DND-41 (cell line): Measurements from ENCODE around the gene CCNL1.

ENCODE experiments used
- ATAC-seq: fragments of 200-7000 bp; cut with Tn5 transposase; 3 replicates; pipeline ENCODE4 v1.9.1; 2021; ENCODE audit warnings: low read depth; ENCODE audit not compliant: insufficient read depth
- DNase-seq: peaks from one replicate; pipeline ENCODE4 v3.0.0-alpha.2; 2020
- H2AFZ ChIP-seq: 2 replicates; pipeline ENCODE4 v1.6.0; 2012; ENCODE audit warnings: low read depth, low read length
- H3K27ac ChIP-seq: 2 replicates; pipeline ENCODE4 v1.5.1; 2012; ENCODE audit warnings: low read length, inconsistent platforms
- H3K27me3 ChIP-seq: fragments of 200-600 bp; sonication (generic); 2 replicates; pipeline ENCODE4 v1.6.0; 2012; ENCODE audit warnings: low read length, mild to moderate bottlenecking, inconsistent platforms; ENCODE audit not compliant: insufficient read depth, poor library complexity
- H3K36me3 ChIP-seq: 2 replicates; pipeline ENCODE4 v1.5.1; 2012; ENCODE audit warnings: low read length, inconsistent platforms; ENCODE audit not compliant: insufficient read depth
- H3K4me1 ChIP-seq: 2 replicates; pipeline ENCODE4 v1.5.1; 2012; ENCODE audit warnings: mild to moderate bottlenecking, low read length; ENCODE audit not compliant: insufficient read depth
- H3K4me2 ChIP-seq: 2 replicates; pipeline ENCODE4 v1.6.0; 2012; ENCODE audit warnings: mild to moderate bottlenecking, moderate library complexity, low read length, inconsistent platforms; ENCODE audit not compliant: insufficient read depth
- H3K4me3 ChIP-seq, 2 experiments: fragments of 200-600 bp in 1 of 2; shearing (Covaris generic) in 1 of 2; 2 replicates each; pipeline ENCODE4 v1.5.1; 2012 to 2016; ENCODE audit warnings: inconsistent platforms in 2 of 2, low read length in 2 of 2, mild to moderate bottlenecking in 2 of 2, low read depth in 1 of 2, moderate library complexity in 1 of 2
- H3K79me2 ChIP-seq: 2 replicates; pipeline ENCODE4 v1.6.0; 2012; ENCODE audit warnings: low read length, inconsistent platforms; ENCODE audit not compliant: insufficient read depth
- H3K9ac ChIP-seq: 2 replicates; pipeline ENCODE4 v1.6.0; 2012; ENCODE audit warnings: low read depth, mild to moderate bottlenecking, inconsistent platforms, low read length, moderate library complexity
- H3K9me3 ChIP-seq: 2 replicates; pipeline ENCODE4 v1.5.1; 2012; ENCODE audit warnings: low read length, moderate library complexity, mild to moderate bottlenecking, inconsistent platforms; ENCODE audit not compliant: insufficient read depth, severe bottlenecking
- H4K20me1 ChIP-seq: 2 replicates; pipeline ENCODE4 v1.6.0; 2012; ENCODE audit warnings: low read length; ENCODE audit not compliant: insufficient read depth
- EZH2 ChIP-seq: IDR thresholded peaks from 3 replicates; pipeline ENCODE4 v1.6.1; 2012; ENCODE audit warnings: borderline replicate concordance, low read depth, mild to moderate bottlenecking, moderate library complexity, low read length, inconsistent platforms; ENCODE audit not compliant: severe bottlenecking
- TF ChIP-seq, protein P1 (sequence below): IDR thresholded peaks from 2 replicates; pipeline ENCODE4 v1.5.1; 2012; ENCODE audit warnings: borderline replicate concordance, low read length, moderate library complexity, mild to moderate bottlenecking; ENCODE audit not compliant: poor library complexity, severe bottlenecking; ENCODE audit errors: extremely low read depth

CCNL1 gene

DNA sequence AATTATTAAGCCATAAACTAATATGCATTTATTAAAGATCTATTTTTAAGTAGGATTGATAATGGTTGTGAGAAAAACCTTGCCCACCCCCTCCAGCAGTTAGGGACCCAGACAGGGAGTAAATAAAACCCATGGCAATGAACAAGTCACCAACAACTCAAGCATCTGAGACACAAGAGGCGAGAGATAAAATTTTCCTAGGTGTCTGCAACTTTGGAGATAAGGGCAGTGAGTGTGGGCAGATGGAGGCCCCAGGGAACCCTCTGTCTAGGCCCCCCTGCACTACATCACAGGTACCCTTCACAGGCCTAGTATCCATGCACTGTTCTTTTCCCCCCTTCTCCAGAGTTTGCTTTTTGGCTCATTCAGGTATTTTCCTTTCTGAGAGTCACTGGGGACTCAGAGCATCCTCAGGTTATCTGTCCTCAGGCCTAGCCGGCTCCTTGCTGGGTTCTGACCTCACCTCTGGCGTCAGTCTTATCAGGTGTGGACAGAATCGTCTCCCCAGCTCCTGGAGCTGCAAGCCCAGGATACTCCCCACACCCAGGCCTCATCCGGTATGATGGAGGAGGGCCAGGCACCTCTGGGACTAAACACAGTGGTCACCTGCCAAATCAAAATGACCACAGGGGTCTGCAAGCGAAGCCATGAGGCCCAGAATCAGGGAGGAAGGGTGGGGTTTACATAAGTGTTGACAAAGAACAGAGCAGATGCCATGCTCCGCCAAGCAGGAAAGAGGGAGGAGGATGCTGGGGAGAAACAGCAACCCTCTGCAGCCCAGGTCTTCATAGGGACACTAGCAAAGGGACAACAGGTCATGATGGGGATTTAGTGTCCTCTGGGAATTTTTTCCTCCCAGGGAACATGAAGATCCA, 50.4 kb downstream of the CCNL1 start:
- no peak overlapping the region for H3K4me2 ChIP-seq
- H3K9me3 ChIP-seq, result no peaks in the 10 kb centered on the region
- ATAC-seq (no peak), DNase-seq (no peak)
- no peaks in the 10 kb centered on the region for H3K36me3 ChIP-seq
- no peak overlapping the region for H3K4me3 ChIP-seq
- H3K4me1 ChIP-seq, result no peaks in the 10 kb centered on the region
- H3K27me3 ChIP-seq, result peaks cover 13% of the 10 kb centered on the region
- H3K9ac ChIP-seq, result no peak overlapping the region
- no peaks in the 10 kb centered on the region for H4K20me1 ChIP-seq
- H3K27ac ChIP-seq, result no peak overlapping the region
- H3K79me2 ChIP-seq, result no peaks in the 10 kb centered on the region
- no peak overlapping the region for H2AFZ ChIP-seq
- TF ChIP-seq, protein P1, sequence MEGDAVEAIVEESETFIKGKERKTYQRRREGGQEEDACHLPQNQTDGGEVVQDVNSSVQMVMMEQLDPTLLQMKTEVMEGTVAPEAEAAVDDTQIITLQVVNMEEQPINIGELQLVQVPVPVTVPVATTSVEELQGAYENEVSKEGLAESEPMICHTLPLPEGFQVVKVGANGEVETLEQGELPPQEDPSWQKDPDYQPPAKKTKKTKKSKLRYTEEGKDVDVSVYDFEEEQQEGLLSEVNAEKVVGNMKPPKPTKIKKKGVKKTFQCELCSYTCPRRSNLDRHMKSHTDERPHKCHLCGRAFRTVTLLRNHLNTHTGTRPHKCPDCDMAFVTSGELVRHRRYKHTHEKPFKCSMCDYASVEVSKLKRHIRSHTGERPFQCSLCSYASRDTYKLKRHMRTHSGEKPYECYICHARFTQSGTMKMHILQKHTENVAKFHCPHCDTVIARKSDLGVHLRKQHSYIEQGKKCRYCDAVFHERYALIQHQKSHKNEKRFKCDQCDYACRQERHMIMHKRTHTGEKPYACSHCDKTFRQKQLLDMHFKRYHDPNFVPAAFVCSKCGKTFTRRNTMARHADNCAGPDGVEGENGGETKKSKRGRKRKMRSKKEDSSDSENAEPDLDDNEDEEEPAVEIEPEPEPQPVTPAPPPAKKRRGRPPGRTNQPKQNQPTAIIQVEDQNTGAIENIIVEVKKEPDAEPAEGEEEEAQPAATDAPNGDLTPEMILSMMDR, result no peak
- no peak for TF ChIP-seq EZH2

DNA sequence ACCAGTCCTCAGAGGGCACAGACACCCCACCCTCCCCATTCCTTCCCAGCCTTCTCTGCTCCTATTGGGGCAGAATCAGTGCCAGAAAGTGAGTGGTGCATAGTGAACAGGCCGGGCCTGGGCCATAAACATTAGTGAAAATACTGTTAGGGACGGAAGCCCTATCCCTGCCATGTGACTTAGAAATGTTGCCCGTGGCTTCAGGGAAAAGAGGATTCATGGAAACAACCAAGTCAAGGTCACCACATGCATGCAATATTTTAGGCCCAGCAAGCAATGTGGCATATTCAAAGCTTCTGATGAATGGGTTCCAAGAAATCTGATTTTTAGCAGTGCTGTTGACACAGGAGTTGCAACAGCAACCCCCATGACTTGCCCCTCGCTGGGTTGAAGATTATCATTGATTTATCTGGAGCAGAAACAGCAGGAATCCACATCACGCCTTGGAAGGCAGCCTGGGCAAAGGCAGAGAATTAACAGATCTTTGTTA, 52.3 kb downstream of the CCNL1 start:
- no peak overlapping the region for H3K4me2 ChIP-seq
- H3K4me3 ChIP-seq, result no peak overlapping the region
- H3K79me2 ChIP-seq, result no peaks in the 10 kb centered on the region
- H3K4me1 ChIP-seq, result no peaks in the 10 kb centered on the region
- H3K9me3 ChIP-seq, result no peaks in the 10 kb centered on the region
- no peak overlapping the region for H2AFZ ChIP-seq
- no peaks in the 10 kb centered on the region for H3K36me3 ChIP-seq
- ATAC-seq, result no peak
- peaks cover 4% of the 10 kb centered on the region for H3K27me3 ChIP-seq
- DNase-seq, result no peak
- H3K9ac ChIP-seq, result no peak overlapping the region
- no peaks in the 10 kb centered on the region for H4K20me1 ChIP-seq
- H3K27ac ChIP-seq, result no peak overlapping the region
- no peak for TF ChIP-seq EZH2

DNA sequence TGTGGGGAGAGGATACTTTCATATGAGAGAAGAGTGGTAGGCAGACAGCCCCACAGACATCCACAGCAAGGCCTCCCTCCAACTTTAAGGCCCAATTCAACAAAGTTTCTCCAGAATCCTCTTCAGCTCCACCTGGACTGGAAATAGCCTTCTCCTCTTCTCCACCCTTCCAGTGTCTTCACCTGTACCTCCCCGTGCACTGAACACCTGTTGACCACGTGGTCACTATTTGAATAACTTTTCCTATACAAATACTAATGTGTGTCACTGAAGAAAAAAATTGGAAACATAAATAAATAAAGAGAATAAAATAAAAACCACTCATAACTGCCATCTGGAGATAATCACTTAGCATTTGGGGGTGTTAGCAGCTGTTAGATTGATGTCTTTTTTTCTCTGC, 52.9 kb downstream of the CCNL1 start:
- H3K27ac ChIP-seq, result no peak overlapping the region
- DNase-seq, result no peak
- no peaks in the 10 kb centered on the region for H3K4me1 ChIP-seq
- H3K9ac ChIP-seq, result no peak overlapping the region
- H3K9me3 ChIP-seq, result no peaks in the 10 kb centered on the region
- H2AFZ ChIP-seq, result no peak overlapping the region
- no peaks in the 10 kb centered on the region for H4K20me1 ChIP-seq
- no peaks in the 10 kb centered on the region for H3K36me3 ChIP-seq
- TF ChIP-seq, protein P1, result no peak
- no peak for TF ChIP-seq EZH2
- H3K79me2 ChIP-seq, result no peaks in the 10 kb centered on the region
- no peak for ATAC-seq
- no peak overlapping the region for H3K4me2 ChIP-seq
- no peaks in the 10 kb centered on the region for H3K27me3 ChIP-seq
- no peak overlapping the region for H3K4me3 ChIP-seq

DNA sequence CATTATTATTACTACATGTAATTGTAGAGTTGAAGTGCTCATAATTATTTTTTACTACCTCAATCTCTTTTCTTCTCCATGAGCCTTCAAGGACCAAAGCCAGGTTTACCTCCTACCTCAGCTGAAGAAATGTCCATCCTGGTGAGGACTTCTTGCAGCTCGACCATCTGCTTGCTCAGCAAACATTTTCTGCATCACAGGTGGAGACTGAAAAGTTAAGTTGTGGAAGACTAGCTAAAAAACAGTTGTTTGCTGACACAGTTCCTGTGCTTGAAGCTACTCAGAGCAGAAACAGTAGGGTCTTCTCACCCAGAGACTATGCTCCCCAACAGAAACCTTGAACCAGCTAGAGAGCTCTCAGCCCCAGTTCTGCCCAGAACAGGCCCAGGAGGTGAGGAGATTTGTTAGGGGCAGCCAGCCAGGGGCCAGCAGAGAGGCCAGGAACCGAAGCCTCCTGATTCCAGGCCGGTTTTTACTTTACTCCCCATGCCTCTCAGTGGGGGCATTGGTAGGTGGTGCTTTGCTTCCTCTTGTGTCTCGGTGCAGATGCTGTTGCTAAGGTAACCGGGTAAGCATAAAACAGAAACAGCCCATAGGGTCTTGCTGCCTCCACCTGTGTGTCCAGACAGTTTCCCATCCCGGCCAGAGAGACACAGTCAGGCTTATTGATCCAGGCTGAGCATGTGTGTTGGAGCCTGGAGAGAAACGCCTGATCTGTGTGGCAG, 54.9 kb downstream of the CCNL1 start:
- no peak overlapping the region for H2AFZ ChIP-seq

More for the DNA sequence above, 54.9 kb downstream of the CCNL1 start:
- Histone ChIP-seq H4K20me1 (no peaks in the 10 kb centered on the region), H3K4me3 (no peak overlapping the region), H3K79me2 (no peaks in the 10 kb centered on the region), H3K36me3 (no peaks in the 10 kb centered on the region), H3K4me1 (no peaks in the 10 kb centered on the region), H3K27ac (no peak overlapping the region), H3K9me3 (no peaks in the 10 kb centered on the region), H3K27me3 (no peaks in the 10 kb centered on the region), H3K9ac (no peak overlapping the region), H3K4me2 (no peak overlapping the region)
- no peak for DNase-seq
- TF ChIP-seq, protein P1, result no peak
- TF ChIP-seq EZH2, result no peak
- no peak for ATAC-seq
